Ovary (tissue), 9 donors: ENCODE data around the gene LRRC61. TPM values are rescaled to one million over a fixed set of nuclear protein-coding genes. Genes with fewer than 3 reads are reported as not detected.

Source experiments
- DNase-seq, 5 donors: peaks; one replicate each; pipeline ENCODE4 v3.0.0-alpha.2; 2019 to 2020
- H3K27ac ChIP-seq, 2 donors: fragments of 200-600 bp; one replicate each; pipeline versions ENCODE4 v1.5.1 to v1.8.0; 2019 to 2022
- H3K27me3 ChIP-seq: fragments of 200-600 bp; one replicate; pipeline ENCODE4 v1.8.0; 2022
- H3K36me3 ChIP-seq: fragments of 200-600 bp; sonication (generic); one replicate; pipeline ENCODE4 v1.5.1; 2019
- H3K4me1 ChIP-seq: one replicate; pipeline ENCODE4 v1.8.1; 2013; ENCODE audit warnings: mild to moderate bottlenecking, moderate library complexity; ENCODE audit not compliant: insufficient read depth
- H3K4me3 ChIP-seq: fragments of 200-600 bp; sonication (generic); one replicate; pipeline ENCODE4 v1.5.1; 2017
- H3K9me3 ChIP-seq, 2 donors: fragments of 200-600 bp in 1 of 2; sonication (generic) in 1 of 2; one replicate each; pipeline versions ENCODE4 v1.5.1 to v1.8.1; 2013 to 2019; ENCODE audit warnings: mild to moderate bottlenecking in 1 of 2, moderate library complexity in 1 of 2
- CTCF ChIP-seq, 3 donors: fragments of 450-650 bp in 2 of 3; fragments of 200-600 bp in 1 of 3; IDR thresholded peaks; one replicate each; pipeline versions ENCODE4 v1.5.1 to v1.8.0; 2016 to 2022; ENCODE audit warnings: antibody characterized with exemption in 3 of 3, mild to moderate bottlenecking in 1 of 3
- EP300 ChIP-seq: sonication (generic); formaldehyde crosslinking; IDR thresholded peaks from one replicate; pipeline ENCODE4 v1.6.1; 2017; ENCODE audit warnings: antibody characterized with exemption
- POLR2A ChIP-seq: fragments of 450-650 bp; IDR thresholded peaks from one replicate; pipeline ENCODE4 v1.6.1; 2017; ENCODE audit warnings: antibody characterized with exemption, mild to moderate bottlenecking, moderate library complexity
- WGBS, 3 donors: extraction: QIAGEN DNeasy Blood & Tissue Kit in 1 of 3; methylation state at CpG; one replicate each; pipeline versions ENCODE4 v1.1.5 to v1.1.7; 2013 to 2017; 5-methylcytosine and 5-hydroxymethylcytosine counted together
- intact Hi-C, 4 donors: fragments of 100-400 bp; cut with DNase I; formaldehyde crosslinking; loops; one replicate each; pipeline versions ENCODE4 v1.11.0 to v1.15.1; 2022 to 2023
- polyA plus RNA-seq, 2 donors: library from polyadenylated mRNA; stranded (reverse); fragments of 200-250 nt in 1 of 2; fragments of 350-450 nt in 1 of 2; fragmentation: Illumina TruSeq in 1 of 2; extraction: RNeasy Lipid Tissue Mini Kit (QIAGEN cat#74804) in 1 of 2; gene quantifications; one replicate each; pipeline ENCODE4 v1.2.3, GENCODE V29; 2013 to 2014
- total RNA-seq, 7 donors: library from RNA; depleted of rRNA in 2 of 7; stranded (reverse); fragments of >200 nt in 2 of 7; fragmentation: NEBNext Ultra II Directional in 3 of 7; extraction: Animal tissue kit (Norgen Biotek cat#: 25700) in 3 of 7; gene quantifications; one replicate each; pipeline versions ENCODE4 v1.1.0 to v1.2.4, GENCODE V29; 2016 to 2023
- donor health status: DM: no; HTN: no; CAD: no; lungs with moderate emphysema.
- donor health status: DM: no; HTN: no; CAD: no.
- donor health status: Bipolar disorder and iron deficiency.
- donor health status: DM: yes; HTN: yes; CAD: no.
- donor health status: DM: no; HTN: no; CAD: no.
- donor health status: DM: yes; HTN: yes; CAD: no.

Gene LRRC61
- total and polyA plus RNA-seq, 9 donors = 3.0 to 34.9 (median 25.2) TPM

DNA sequence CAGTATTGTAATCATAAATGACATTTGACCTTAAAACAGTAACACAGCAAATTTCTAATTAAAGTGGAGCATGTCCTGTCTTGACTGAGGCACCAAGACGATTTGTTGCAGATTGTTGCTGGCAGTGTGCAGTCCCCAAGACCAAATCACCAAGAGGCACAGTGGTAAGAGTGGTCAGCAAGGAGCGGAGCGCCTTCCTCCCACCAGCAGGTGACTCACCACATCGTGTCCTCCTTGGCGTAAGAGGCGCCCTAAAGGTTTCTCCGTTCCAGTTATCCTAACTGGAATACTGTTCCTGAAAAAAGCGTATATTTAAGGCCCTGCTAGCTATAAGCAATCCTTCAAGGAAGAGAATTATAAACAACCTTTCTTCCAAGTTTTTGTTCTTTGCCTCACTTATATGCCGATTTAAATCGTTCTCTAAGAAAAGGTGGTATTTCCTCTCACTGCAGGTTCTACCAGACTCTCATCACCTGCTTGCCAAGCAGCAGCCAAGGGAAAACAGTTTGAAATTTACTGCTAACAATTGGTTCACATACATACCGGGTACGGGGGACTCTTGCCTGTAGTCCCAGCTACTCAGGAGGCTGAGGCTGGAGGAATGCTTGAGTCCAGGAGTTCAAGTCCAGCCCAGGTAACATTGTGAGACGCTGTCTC lies 34.7 kb downstream of the LRRC61 start:
- Histone ChIP-seq H3K4me1 (peaks cover 7% of the 10 kb centered on the region), H3K27me3 (no peaks in the 10 kb centered on the region), H3K36me3 (no peaks in the 10 kb centered on the region), H3K4me3 (no peak overlapping the region), H3K27ac (no peak overlapping the region), H3K9me3 (no peaks in the 10 kb centered on the region)
- no peak for DNase-seq
- WGBS, 3 donors = 83 to 84% (median 83%) methylated on average over 13 of the region's 13 CpGs
- no peak for TF ChIP-seq CTCF (IDR thresholded peaks at IDR 0.05)
- TF ChIP-seq POLR2A = no peak
- no peak for TF ChIP-seq EP300
- intact Hi-C loops = no loop called here

GRCh38 chr7:150358433-150358832 lies 35.3 kb downstream of the LRRC61 start:
- TF ChIP-seq POLR2A (no peak), CTCF (IDR thresholded peaks at IDR 0.05) (no peak), EP300 (no peak)
- peaks cover 7% of the 10 kb centered on the region for H3K4me1 ChIP-seq
- 92 to 95% (median 95%) methylated on average over 4 of the region's 4 CpGs for WGBS, 3 donors
- H3K9me3 ChIP-seq = no peaks in the 10 kb centered on the region
- no peaks in the 10 kb centered on the region for H3K27me3 ChIP-seq
- no peak overlapping the region for H3K27ac ChIP-seq
- intact Hi-C loops = no loop called here
- no peaks in the 10 kb centered on the region for H3K36me3 ChIP-seq
- no peak overlapping the region for H3K4me3 ChIP-seq
- DNase-seq = no peak

DNA sequence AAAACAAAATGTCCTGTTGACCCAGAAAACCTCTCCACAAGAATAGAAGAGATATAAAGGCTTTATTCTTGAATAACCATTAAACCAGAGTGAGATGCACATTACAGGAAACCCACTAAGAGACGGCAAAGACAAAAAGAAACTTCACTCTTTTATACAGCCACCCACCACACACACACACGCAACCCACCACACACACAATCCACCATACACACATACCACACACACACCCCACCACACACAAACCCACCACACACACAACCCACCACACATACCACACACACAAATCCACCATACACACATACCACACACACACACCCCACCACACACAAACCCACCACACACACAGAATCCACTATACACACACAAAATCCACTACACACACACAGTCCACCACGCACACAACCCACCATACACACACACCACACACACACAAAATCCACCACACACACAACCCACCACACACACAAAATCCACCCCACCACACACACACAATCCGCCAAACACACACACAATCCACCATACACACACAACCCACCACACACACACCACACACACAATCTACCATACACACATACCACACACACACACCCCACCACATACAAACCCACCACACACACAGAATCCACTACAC lies 36.0 kb downstream of the LRRC61 start:
- 90 to 95% (median 93%) methylated on average over 4 of the region's 4 CpGs for WGBS, 3 donors
- TF ChIP-seq EP300 (no peak), CTCF (IDR thresholded peaks at IDR 0.05) (no peak), POLR2A (no peak)
- intact Hi-C loops = no loop called here

DNA sequence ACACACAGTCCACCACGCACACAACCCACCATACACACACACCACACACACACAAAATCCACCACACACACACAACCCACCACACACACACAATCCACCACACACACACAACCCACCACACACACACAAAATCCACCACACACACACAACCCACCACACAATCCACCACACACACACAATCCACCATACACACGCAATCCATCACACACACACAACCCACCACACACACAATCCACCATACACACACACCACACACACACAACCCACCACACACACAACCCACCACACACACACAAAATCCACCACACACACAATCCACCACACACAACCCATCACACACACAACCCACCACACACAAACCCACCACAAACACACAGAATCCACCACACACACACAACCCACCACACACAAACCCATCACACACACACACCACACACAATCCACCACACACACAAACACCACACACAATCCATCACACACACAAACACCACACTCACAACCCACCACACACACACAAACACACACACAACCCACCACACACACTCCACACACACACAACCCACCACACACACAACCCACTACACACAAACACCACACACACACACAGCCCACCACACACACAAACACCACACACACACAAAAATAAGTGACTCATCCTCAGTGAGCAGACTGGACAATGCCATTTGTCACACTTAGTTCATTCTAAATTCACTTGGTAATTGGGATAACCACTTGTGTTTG lies 36.6 kb downstream of the LRRC61 start:
- intact Hi-C loops = no loop called here
- H3K4me1 ChIP-seq = peaks cover 6% of the 10 kb centered on the region
- WGBS, 3 donors = 89 to 95% (median 94%) methylated on average over 2 of the region's 2 CpGs

More for the DNA sequence above, 36.0 kb downstream of the LRRC61 start:
- no peak for DNase-seq
- Histone ChIP-seq H3K4me3 (no peak overlapping the region), H3K27ac (no peak overlapping the region), H3K9me3 (no peaks in the 10 kb centered on the region), H3K36me3 (no peaks in the 10 kb centered on the region), H3K27me3 (no peaks in the 10 kb centered on the region), H3K4me1 (peaks cover 7% of the 10 kb centered on the region)

More for the DNA sequence above, 36.6 kb downstream of the LRRC61 start:
- Histone ChIP-seq H3K27ac (no peak overlapping the region), H3K4me3 (no peak overlapping the region), H3K27me3 (no peaks in the 10 kb centered on the region), H3K9me3 (no peaks in the 10 kb centered on the region), H3K36me3 (no peaks in the 10 kb centered on the region)
- DNase-seq = no peak
- TF ChIP-seq POLR2A (no peak), CTCF (IDR thresholded peaks at IDR 0.05) (no peak), EP300 (no peak)
